Adrenal gland (tissue), 5 donors: ENCODE measurements around the gene MINDY2.

ENCODE experiments used
- POLR2A ChIP-seq, 2 donors: fragments of 450-650 bp; IDR thresholded peaks; one replicate each; pipeline ENCODE4 v1.6.1; 2017; ENCODE audit warnings: antibody characterized with exemption in 2 of 2, mild to moderate bottlenecking in 2 of 2, moderate library complexity in 1 of 2
- TF ChIP-seq, protein P1 (sequence below), 6 experiments: fragments of 450-650 bp in 4 of 6; fragments of 200-600 bp in 2 of 6; sonication (generic) in 1 of 6; IDR thresholded peaks; 1 replicate in 5 of 6; 2 replicates in 1 of 6; pipeline versions ENCODE4 v1.5.1 to v1.8.0; 2016 to 2021; ENCODE audit warnings: antibody characterized with exemption in 6 of 6, mild to moderate bottlenecking in 2 of 6, moderate library complexity in 1 of 6
- donor health status: DM: no; HTN: no; CAD: no.

GRCh38 chr15:58909616-58910015 lies 138.5 kb downstream of the MINDY2 start:
- TF ChIP-seq, protein P1, sequence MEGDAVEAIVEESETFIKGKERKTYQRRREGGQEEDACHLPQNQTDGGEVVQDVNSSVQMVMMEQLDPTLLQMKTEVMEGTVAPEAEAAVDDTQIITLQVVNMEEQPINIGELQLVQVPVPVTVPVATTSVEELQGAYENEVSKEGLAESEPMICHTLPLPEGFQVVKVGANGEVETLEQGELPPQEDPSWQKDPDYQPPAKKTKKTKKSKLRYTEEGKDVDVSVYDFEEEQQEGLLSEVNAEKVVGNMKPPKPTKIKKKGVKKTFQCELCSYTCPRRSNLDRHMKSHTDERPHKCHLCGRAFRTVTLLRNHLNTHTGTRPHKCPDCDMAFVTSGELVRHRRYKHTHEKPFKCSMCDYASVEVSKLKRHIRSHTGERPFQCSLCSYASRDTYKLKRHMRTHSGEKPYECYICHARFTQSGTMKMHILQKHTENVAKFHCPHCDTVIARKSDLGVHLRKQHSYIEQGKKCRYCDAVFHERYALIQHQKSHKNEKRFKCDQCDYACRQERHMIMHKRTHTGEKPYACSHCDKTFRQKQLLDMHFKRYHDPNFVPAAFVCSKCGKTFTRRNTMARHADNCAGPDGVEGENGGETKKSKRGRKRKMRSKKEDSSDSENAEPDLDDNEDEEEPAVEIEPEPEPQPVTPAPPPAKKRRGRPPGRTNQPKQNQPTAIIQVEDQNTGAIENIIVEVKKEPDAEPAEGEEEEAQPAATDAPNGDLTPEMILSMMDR (IDR thresholded peaks at IDR 0.05) = no peak
- TF ChIP-seq POLR2A (IDR thresholded peaks at IDR 0.05) = no peak
